Left renal cortex interstitium (tissue), 4 donors: ENCODE measurements around the gene SUPT20H. TPM values are rescaled to one million over a fixed set of nuclear protein-coding genes. Genes with fewer than 3 reads are reported as not detected.
"Not testable (repeated sequence)": the region's sequence is repeated elsewhere in the genome, so short reads cannot be mapped to it uniquely, and the experiment has no call there.

Experiments
- DNase-seq, 4 donors: peaks; one replicate each; pipeline ENCODE4 v3.0.0-alpha.2; 2013; ENCODE audit warnings: low read depth in 4 of 4, low spot score in 2 of 4, missing footprints in 1 of 4
- polyA plus RNA-seq, 4 donors: library from polyadenylated mRNA; unstranded; fragments of 120-200 nt; gene quantifications; one replicate each; pipeline ENCODE4 v1.2.1, GENCODE V29; 2013; ENCODE audit not compliant: insufficient read length in 4 of 4

Gene SUPT20H
- polyA plus RNA-seq, 4 donors = 74.1 to 125 (median 103) TPM

DNA sequence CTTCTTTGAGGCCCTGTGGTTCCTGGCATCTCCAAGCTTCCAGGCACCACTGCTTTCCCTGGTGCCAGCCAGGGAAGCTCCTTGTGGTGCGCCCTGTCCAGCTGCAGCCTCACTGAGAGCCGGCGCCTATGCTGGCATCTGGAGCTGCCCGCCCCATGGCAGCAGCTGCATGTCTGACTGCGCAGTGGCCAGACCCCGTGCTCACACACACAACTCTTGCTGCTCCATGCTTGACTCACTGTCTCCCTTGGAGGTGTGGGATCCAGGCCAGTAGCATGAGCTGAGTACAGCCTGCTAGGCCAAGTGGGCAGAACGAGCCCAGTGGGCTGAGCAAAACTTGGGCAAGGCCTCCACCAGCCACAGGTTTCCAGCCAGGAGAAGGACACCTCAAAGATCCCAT, 11.5 kb upstream of the SUPT20H start:
- no peak for DNase-seq

DNA sequence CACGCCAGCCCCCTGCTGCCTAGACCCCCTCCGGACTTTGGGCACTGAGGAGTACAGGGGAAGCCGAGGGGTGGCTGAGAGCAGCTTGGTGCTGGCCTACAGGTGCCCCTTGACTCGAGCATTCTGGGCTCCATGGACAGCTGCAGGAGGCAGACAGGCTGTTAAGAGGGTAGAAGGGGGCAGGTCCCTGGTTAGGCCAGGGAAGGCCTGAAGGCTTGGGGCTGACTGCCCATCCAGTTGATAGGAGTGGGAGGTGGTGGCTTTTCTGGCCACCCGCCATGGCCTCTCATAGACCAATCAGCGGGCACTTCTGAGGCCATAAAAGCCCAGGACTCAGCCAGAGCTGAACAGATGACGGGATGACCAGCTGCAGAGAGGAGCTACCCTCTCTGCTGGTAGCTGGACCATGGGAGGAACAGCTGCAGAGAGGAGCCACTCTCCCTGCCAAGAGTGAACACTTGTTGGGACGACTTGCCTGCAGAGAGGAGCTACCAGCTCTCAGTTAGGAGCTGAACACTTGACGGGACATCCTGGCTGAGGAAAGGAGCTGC, 10.7 kb upstream of the SUPT20H start:
- DNase-seq = no peak

DNA sequence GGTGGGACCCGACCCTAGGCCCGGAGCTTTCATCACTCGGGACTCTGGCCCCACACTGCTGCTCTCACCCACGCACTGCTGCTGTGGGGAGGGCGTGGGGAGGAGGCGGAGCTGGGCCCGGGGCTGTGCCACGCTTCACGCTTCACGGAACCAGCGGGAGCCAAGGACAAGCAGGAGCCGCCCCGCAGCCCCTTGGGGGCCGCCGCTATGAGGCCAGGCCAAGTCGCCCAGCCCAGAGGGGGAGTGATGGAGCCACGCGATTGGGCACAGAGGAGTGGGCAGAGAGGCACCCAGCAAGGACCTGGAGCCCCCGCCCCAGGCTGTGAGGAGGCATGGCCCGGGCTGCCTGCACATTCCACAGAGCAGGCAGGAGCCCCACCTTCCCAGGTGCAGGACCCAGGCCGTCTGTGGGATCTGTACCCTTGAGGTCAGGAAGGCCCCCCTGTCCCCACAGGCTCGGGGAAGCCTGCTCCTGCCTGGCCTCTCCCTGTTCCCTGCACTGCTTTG, 10.2 kb upstream of the SUPT20H start:
- DNase-seq = no peak

- DNase-seq = no peak
Measured at GRCh38 chr13:37068962-37069361, 9.5 kb upstream of the SUPT20H start.

GRCh38 chr13:37067874-37068273, 8.4 kb upstream of the SUPT20H start:
- DNase-seq = no peak

- DNase-seq = no peak
Measured at GRCh38 chr13:37065890-37066526, 6.5 kb upstream of the SUPT20H start.

- DNase-seq = no peak
Measured at GRCh38 chr13:37059848-37060192, 332 bp upstream of the SUPT20H start.

DNA sequence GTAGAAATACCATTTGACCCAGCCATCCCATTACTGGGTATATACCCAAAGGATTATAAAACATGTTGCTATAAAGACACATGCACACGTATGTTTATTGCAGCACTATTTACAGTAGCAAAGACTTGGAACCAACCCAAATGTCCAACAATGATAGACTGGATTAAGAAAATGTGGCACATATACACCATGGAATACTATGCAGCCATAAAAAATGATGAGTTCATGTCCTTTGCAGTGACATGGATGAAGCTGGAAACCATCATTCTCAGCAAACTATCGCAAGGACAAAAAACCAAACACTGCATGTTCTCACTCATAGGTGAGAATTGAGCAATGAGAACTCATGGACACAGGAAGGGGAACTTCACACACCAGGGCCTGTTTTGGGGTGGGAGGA, 3.3 kb downstream of the SUPT20H start:
- not testable (repeated sequence) for DNase-seq

- not testable (repeated sequence) for DNase-seq
Measured at GRCh38 chr13:37053111-37053510, 6.4 kb downstream of the SUPT20H start.

GRCh38 chr13:37049810-37050209, 9.7 kb downstream of the SUPT20H start:
- DNase-seq = no peak

DNA sequence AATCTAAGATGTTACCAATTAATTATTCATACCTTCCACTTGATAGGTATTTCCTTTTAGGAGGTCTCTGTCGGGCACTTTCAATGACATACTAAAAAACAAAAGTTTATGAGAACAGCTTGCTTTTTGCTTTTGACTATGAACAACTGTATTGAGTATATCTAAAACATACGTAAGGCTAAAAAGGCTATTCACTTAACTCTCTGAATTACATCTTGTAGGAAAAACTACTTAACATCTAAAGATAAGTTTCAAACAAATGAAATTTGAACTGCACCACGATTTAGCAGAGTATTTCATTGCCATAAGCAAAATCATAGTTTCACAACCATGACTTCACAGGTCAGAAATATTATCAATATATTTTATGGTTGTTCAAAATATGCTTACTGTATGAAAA, 11.6 kb downstream of the SUPT20H start:
- no peak for DNase-seq

GRCh38 chr13:37047032-37047431, 12.5 kb downstream of the SUPT20H start:
- no peak for DNase-seq

- DNase-seq = no peak
Measured at GRCh38 chr13:37046062-37046461, 13.4 kb downstream of the SUPT20H start.

GRCh38 chr13:37040789-37041188, 18.7 kb downstream of the SUPT20H start:
- no peak for DNase-seq

GRCh38 chr13:37039896-37040295, 19.6 kb downstream of the SUPT20H start:
- no peak for DNase-seq

- no peak for DNase-seq
Measured at GRCh38 chr13:37037241-37037640, 22.2 kb downstream of the SUPT20H start.

- DNase-seq = no peak
Measured at GRCh38 chr13:37029617-37030016, 29.9 kb downstream of the SUPT20H start.

DNA sequence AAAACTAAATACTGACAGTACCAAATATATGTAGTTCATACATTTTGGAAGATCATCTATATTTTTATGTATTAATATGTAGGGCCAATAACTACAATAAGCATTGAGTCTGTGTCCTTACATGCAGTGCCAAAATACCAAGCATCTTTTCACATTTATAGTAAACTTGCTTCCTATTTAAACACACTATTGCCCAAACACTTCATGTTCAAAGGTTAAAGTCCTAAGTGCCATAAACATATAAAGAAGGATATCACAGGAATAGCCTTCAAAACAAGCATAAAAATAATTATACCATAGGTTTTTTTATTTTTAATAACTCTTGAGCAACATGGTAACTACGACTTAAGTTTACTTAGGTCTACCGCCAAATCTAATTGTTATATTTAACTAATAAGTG, 31.8 kb downstream of the SUPT20H start:
- no peak for DNase-seq

DNA sequence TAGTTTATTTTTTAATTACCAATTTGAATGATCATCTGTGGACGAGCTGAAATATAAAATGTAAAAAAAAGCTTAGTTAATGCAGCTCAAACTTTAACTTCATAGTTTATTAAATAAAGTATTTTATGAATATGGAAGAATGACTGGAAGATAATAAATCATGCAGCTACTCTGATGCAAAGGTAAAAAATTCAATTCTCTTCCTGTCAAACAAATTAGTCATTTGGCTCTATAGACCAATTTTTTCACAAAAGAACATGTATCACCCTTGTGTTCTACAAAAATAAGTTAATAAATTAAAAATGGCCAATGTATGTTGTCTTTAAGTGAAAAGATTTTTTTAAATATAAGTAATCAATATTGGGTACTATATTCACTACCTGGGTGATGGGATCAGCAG, 32.7 kb downstream of the SUPT20H start:
- DNase-seq = no peak

DNA sequence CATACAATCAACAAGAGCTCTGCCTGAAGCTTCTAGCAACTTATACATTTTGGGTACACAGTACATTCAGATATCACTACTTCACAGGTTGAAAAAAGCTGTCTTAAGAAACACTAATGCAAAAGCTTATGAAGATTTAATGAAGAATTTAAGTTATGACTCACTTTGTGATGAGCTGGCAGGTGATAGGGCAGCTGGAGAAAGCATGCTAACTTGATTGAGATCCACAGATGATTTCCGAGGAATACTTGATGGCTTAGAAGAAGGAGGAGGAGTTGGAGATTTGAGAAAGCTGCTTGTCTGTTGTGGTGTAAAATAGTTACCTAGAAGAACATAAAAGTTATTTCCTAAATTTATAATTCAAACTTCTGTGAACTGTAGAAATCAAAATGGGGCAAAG, 35.6 kb downstream of the SUPT20H start:
- no peak for DNase-seq

- DNase-seq = no peak
Measured at GRCh38 chr13:37014609-37015008, 44.9 kb downstream of the SUPT20H start.

DNA sequence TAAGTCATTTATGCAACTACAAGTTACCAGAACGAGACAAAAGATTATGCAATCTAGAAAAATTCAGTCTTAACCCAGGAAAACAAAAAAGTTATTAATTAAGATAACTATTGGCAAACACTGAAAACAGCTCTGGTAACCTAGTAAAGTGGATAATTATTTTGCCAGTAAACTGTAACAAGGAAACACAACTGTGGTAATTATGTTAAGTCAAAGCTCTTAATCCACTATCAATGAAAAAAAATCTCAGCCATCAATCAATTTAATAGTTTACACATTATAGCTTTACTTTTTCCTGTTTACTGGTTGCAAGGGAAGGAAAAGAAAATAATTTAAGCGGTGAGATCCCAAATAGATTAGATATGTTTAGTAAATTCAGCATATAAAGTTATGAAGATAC, 47.7 kb downstream of the SUPT20H start:
- DNase-seq = no peak

DNA sequence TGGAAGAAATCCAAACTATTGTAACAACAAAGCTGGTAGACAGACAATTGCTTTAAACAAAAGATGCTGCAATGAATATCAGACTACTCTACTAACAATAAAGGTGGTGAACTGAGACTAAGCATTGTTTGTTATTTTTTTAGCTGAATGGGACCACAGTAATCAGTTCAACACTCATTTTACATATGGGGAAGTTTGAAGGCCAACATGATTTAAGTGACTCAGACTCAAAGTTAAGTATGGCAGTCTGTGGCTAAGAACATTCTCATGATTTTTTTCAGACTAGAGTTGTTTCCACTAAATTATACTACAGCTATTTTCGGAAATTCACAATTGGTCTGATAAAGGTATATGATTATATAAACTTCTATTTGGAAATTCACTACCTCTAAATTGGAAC, 48.5 kb downstream of the SUPT20H start:
- no peak for DNase-seq
